Astrocyte (in vitro differentiated cells and primary cell): ENCODE measurements around the gene KDELR1.

Experiments used
- EZH2 ChIP-seq: IDR thresholded peaks from 2 replicates; pipeline ENCODE4 v1.6.1; 2012; ENCODE audit warnings: mild to moderate bottlenecking, low read length, inconsistent platforms; ENCODE audit not compliant: insufficient read depth
- TF ChIP-seq, protein P1 (sequence below): IDR thresholded peaks from 2 replicates; pipeline ENCODE4 v1.5.1; 2011; ENCODE audit warnings: low read depth, mild to moderate bottlenecking, inconsistent platforms, low read length, moderate library complexity; ENCODE audit not compliant: insufficient read depth

DNA sequence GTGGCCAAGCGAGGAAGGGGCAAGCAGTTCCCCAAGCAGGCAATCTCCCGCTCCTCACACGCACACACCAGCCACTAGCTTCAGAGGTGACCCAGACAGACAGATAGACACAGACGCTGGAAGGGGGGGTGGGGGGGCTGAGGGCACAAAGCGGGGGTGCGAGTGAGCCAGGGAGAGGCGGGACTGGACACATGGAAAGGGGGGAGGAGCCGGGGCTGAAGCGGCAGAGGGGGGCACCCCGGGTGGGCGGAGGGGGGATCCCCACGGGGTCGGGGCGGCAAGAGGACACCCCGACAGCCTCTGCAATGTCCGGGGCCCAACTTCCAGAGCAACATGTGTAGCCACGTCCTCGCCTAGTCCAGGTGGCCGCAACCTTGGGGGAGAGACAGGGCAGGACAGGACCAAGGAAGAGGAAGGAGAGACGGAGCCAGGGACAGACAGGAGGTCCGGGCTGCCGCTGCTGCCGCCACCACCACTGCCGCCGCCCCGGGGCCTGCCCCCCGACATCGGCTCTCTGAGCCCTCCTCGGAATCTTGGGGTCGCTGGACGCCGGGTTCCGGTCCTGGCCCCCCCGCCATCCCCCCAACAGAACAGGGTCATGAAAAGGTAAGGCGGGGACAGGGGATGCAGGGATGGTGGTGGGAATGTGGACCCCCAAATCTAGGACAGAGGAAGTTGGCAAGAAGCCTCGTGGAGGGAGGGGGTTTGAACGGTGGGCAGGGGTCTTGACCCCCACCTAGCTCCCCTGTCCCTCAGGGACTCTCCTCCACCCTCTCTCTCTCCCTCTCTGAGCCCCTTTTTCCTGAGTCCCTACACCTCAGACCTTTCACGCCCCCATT is 3.2 kb upstream of the KDELR1 start:
- TF ChIP-seq, protein P1, sequence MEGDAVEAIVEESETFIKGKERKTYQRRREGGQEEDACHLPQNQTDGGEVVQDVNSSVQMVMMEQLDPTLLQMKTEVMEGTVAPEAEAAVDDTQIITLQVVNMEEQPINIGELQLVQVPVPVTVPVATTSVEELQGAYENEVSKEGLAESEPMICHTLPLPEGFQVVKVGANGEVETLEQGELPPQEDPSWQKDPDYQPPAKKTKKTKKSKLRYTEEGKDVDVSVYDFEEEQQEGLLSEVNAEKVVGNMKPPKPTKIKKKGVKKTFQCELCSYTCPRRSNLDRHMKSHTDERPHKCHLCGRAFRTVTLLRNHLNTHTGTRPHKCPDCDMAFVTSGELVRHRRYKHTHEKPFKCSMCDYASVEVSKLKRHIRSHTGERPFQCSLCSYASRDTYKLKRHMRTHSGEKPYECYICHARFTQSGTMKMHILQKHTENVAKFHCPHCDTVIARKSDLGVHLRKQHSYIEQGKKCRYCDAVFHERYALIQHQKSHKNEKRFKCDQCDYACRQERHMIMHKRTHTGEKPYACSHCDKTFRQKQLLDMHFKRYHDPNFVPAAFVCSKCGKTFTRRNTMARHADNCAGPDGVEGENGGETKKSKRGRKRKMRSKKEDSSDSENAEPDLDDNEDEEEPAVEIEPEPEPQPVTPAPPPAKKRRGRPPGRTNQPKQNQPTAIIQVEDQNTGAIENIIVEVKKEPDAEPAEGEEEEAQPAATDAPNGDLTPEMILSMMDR: no peak
- peak; percentile 81 for TF ChIP-seq EZH2
